GM21381 (cell line): ENCODE data around the gene PSENEN.
"Not testable (repeated sequence)": the region's sequence is repeated elsewhere in the genome, so short reads cannot be mapped to it uniquely, and the experiment has no call there.

Experiments used
- ATAC-seq: cut with Tn5 transposase; IDR thresholded peaks from one replicate; pipeline ENCODE4 v1.9.1; 2021; ENCODE audit warnings: mild to moderate bottlenecking, moderate library complexity; ENCODE audit not compliant: unreplicated experiment

Gene PSENEN

DNA sequence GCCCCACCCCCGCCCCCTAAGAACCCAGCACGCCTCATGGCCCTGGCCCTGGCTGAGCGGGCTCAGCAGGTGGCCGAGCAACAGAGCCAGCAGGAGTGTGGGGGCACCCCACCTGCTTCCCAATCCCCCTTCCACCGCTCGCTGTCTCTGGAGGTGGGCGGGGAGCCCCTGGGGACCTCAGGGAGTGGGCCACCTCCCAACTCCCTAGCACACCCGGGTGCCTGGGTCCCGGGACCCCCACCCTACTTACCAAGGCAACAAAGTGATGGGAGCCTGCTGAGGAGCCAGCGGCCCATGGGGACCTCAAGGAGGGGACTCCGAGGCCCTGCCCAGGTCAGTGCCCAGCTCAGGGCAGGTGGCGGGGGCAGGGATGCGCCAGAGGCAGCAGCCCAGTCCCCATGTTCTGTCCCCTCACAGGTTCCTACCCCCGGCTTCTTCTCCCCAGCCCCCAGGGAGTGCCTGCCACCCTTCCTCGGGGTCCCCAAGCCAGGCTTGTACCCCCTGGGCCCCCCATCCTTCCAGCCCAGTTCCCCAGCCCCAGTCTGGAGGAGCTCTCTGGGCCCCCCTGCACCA lies 41.9 kb downstream of the PSENEN start:
- no peak for ATAC-seq

DNA sequence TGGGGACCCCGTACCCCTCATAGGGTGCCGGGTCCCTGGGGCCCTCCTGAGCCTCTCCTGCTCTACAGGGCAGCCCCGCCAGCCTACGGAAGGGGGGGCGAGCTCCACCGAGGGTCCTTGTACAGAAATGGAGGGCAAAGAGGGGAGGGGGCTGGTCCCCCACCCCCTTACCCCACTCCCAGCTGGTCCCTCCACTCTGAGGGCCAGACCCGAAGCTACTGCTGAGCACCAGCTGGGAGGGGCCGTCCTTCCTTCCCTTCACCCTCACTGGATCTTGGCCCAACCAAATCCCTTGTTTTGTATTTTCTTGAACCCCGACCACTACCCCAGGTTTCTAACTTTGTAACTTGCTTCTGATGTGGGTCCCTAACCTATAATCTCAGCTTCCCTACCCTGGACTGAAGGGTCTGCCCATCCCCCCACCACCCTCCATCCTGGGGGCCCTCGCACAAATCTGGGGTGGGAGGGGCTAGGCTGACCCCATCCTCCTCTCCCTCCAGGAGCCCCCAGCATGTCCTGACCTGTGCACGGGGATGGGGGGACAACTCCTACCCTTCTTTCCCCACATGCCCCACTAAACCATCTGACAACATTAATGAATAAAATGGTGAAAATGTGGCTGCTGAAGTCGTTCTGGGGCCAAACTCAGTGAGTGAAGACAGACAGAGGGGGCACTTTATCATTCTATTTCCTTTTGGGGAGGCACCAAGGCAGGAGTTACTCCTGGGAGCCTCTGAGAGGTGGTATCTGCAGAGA lies 42.9 kb downstream of the PSENEN start:
- ATAC-seq: no peak

DNA sequence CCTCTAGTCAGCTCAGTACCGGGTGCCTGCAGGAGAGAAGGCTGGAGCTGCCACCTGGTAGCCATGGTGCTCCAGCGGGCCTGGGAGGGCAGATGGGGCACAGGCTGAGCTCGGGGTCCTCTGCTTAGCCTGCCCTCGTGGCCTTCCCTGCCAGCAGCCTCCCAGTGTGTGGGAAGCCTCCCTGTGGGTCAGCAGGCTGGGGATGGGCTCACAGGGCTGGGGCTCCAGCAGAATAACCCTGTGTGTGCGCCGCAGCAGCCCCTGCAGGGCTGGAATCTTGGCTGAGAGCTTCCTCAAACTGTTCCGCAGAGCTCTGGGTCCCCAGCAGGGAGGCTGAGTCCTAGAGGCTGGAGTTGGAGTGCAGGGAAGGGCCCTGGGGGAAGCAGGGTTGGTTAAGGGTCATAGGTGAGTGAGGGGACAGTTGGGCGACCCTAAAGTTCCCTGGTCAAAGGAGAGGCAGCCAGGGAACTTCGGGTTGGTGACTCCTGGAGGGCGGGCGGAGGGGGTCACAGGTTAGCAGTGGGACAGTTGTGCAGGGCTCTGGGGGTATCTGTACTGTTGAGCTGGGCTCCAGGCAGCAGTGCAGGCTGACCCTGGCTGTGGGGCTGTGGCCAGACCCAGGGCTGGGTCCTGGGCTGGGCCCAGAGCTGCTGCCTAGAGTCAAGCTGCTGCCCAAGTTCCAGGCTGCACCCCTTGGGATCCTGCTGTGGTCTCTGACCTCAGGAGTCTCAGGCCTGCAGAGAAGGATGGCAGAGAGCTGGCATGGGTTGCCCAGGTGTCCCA lies 43.9 kb downstream of the PSENEN start:
- no peak for ATAC-seq

DNA sequence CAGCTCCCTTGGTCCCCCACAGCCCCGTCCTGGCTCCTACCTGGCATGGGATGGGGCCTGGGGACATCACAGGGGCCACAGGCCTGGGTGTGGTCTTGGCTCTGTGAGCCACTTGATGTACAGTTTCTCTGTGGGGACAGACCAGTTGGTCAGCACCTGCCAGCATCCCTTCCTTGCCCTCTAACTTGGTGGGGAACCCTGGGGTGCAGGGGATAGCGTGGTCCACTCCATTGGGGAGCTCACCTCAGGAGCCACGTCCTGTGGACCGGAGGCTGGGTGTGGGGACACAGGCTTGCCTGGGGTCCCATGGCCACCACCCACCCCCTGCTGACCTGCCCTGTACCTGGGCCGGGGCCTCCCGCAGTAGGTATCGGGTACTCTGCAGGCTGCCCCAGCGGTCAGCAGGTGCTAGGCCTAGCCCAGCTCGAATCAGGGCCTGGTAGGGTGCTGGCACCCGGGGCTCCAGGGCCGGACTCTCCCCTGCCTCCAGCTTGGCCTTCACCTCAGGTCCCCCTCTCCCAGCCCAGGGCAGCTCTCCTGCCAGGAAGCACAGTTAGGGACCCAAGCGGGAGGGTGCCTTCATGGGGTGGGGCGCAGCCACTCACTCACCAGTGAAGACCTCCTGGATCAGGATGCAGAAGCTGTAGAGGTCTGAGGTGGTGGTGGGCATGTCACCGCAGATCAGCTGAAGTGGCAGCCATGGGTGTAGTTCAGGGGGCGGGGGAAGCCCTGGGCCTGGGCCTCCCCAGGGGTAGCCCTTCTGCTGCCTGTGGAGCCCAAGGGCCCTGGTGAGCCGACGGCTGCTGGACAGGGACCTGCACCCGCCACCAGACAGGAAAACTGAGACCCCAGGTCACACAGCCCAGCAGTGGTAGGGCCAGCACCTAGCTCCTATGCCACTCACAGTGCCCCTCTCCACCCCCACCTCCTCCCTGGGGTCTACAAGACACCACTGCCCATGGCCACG lies 44.8 kb downstream of the PSENEN start:
- no peak for ATAC-seq

DNA sequence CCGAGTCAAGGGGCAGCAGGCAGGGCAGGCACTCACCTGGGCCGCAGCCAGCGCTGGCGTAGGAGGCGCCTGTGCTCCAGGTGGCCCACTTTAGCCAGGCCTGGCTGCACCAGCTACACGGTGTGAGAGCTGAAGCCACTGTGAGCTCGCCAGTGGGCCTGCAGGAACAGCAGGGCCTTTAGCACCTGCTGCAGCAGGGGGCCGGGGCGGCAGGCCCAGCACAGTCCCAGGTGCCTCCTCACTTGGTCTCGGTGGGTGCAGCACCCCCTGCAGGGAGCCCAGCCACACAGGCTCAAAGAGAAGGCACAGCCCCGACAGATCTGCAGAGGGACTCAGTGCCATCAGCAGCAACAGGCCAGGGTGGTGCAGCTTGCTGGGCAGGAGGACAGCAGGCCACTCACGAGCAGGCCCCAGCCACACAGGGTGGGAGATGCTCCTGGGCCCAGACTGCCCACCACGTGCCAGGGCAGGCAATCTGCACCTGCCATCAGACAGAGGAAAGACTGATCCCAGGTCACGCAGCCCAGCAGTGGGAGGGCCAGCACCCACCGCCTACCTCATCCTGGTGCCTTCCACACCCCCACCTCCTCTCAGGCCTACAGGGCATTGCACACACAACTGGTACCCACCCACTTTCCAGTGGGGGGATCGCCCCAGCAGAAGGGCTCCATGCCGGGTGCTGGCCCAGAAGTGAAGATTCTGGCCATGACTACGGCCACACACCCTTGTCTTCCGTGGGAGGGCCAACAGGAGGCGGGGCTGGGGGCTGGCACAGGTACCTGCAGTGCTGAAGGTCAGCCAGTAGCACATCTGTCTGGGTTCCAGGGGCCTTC lies 45.7 kb downstream of the PSENEN start:
- ATAC-seq: no peak

DNA sequence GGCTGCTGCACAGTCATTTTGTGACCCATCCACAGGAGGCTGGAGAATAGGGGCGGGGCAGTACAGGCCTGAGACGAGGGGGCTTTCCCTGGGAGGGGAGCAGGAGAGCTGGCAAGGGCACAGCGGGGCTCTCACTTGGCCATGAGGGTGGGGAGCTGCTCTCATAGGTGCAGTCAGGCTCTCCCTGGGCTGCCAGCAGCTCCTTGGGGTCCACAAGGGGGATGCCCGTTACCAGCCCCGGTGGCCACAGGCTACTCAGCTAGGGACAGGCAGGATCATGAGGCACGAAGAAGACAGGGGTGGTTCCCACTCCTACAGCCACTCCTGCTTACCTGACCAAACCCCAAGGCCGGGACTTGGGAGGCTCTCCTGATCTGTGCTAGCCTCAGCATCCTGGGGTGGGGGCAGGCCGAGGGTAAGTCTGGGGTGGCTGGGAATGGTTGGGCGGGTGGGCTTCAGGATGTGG lies 46.4 kb downstream of the PSENEN start:
- no peak for ATAC-seq

DNA sequence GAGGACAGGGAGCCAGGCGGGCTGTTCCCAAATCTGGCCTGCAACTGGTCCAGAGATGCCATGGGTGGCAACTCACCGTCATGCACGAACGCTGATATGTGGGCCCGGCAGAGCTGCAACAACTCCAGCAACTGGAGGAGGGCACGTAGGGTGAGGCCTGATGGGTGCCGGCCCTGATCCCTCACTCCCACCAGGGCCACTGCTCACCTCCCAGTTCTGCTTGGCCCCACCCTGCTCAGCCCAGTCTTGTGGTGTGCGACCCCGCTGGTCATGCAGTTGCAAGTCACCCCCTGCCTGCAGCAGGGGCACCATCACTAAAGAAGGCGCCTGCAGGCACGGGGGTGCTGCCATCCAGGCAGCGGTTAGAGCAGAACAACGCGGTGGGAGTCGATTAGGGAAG lies 46.9 kb downstream of the PSENEN start:
- ATAC-seq: no peak

DNA sequence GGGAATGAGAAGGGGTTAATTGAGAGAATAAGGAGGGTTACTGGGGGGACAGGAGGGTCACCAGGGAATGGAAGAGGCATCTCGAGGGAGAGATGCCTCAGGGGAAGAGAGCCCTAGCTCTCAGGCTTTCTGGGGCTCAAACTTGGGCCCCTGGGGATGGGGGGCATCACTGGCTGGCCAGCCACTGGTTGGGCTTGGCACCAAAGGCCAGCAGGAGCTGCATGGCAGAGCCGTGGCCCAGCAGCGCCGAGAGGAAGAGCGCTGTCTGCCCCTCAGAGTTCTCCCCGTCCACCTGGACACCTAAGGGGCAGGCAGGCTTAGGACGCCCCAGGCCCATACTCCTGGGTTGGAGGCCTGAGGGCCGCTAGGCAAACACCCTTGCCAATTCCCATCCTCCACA lies 47.4 kb downstream of the PSENEN start:
- no peak for ATAC-seq

DNA sequence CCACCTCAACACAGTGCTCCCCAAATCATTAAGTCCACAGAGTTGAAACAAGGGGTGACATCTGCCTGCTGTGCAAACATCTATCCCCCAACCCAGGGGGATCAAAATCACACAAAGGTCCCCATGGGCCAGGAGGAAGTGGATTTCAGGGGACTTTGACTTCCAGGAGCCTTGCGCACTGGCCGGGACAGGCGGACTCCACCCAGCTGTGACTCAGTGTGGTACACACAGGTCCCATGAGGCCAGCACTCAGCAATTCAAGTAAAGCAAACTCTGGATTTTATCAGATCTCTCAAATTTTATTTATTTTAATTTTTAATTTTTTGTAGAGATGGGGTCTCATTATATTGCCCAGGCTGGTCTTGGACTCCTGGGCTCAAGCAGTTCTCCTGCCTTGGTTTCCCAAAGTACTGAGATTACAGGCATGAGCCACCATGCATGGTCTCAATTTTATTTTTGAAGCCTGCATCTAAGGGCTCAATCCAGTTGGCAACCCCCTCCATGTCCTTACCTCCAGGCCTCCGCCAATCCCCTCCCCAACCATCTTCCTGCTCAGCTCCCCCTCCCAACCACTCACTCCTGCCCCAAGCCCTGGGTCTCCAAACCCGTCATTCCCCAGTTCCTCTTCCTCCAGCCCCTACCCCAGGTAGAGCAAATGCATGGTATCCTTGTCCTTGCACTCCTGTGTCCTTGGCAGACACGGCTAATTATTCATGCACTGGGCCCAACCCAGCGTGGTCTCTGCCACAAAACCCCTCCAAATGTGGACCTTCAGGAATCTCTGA lies 48.1 kb downstream of the PSENEN start:
- no peak for ATAC-seq

DNA sequence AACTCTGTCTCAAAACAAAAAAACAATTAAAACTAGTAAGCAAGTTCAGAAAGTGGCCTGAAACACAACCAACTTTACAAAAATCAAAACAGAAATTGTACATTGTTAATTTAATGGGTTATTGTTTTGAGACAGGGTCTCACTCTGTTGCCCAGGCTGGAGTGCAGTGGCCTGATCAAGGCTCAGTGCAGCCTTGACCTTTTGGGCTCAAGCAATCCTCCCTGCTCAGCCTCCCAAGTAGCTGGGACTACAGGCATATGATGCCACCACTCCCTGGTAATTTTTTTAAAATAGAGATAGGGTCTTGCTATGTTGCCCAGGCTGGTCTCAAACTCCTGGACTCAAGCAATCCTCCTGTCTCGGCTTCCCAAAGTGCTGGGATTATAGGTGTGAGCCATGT lies 50.1 kb downstream of the PSENEN start:
- ATAC-seq: not testable (repeated sequence)
